ENCODE measurements around the gene AMD1. TPM values are rescaled to one million over a fixed set of nuclear protein-coding genes. Genes with fewer than 3 reads are reported as not detected.

Gene AMD1
- total and polyA plus RNA-seq, 9 of the 15 experiments (the other 6 are each of a cell fraction or from before 2014, with no cell fraction given) = 60.0 to 151 (median 85.6) TPM

DNA sequence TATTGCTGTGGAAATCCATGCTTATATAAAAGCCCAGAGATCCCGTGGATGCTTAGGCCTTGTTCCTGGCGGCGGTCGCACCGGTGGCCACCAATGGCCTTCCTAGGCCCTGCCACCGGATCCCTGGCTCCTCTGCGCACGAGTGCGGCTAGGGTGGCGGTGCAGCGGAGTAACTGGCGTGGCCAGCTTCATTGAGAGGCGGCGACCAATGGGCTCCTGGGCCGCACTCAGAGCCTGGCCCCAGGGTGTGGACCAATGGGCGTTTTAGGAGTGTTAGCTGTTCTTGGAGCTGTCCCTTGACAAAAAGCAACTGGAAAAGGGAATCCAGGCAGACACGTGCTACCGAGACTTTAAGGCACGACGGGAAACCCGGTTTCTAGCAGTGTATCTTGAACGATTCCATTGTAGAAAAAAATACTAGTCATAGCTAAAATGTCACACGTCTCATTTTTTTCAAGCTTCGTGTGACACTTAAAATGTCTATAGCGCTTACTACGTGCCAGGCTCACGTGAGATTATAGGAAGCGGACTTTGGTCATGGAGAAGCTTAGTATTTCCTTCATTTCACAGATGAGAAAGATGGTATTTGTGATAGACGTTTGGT lies 1.7 kb downstream of the AMD1 start (continued):
- TF ChIP-seq HCFC1 (IDR thresholded peaks at IDR 0.05; ENCODE audit: low read depth, low read length) (peak; percentile 43; the same call in 1 of the 2 replicates), MLLT1 (IDR thresholded peaks at IDR 0.05) (0 out of 4 replicates have a peak, but pooled peaks of 1 of the 2 experiments have one; percentile 21), KLF16 (IDR thresholded peaks at IDR 0.05) (no peak), GABPB2 (CRISPR knock-in tag; conservative IDR thresholded peaks at IDR 0.05) (no peak), ATF1 (CRISPR knock-in tag; IDR thresholded peaks at IDR 0.05) (no peak), ATF1 (tag; IDR thresholded peaks at IDR 0.05) (peak; percentile 38; the same call in 1 of the 2 replicates), CREM (IDR thresholded peaks at IDR 0.05; ENCODE audit: low read depth) (0 out of 2 replicates have a peak, but pooled peaks have one; percentile 7), RB1 (IDR thresholded peaks at IDR 0.05; ENCODE audit: low read depth) (peak; percentile 11; the same call in 1 of the 2 replicates), CTBP1 (IDR thresholded peaks at IDR 0.05; ENCODE audit: borderline replicate concordance) (0 out of 2 replicates have a peak, but pooled peaks have one; percentile 31), ZFX (CRISPR knock-in tag; IDR thresholded peaks at IDR 0.05) (peak; percentile 65), GTF2F1 (IDR thresholded peaks at IDR 0.05; ENCODE audit: low read depth, low read length) (peak; percentile 74; the same call in 1 of the 2 replicates), ZBED1 (IDR thresholded peaks at IDR 0.05) (0 out of 2 replicates have a peak, but pooled peaks have one; percentile 20), SRF (CRISPR knock-in tag; IDR thresholded peaks at IDR 0.05) (peak in 1 of 2 experiments; percentile 74; a peak in 1 of 4 replicates), TSHZ1 (CRISPR knock-in tag; IDR thresholded peaks at IDR 0.05) (no peak), TEAD4 (IDR thresholded peaks at IDR 0.05; ENCODE audit: low read length) (0 out of 2 replicates have a peak, but pooled peaks have one; percentile 5), TEAD4 (CRISPR knock-in tag; IDR thresholded peaks at IDR 0.05; ENCODE audit: borderline replicate concordance) (no peak)
- TF ChIP-seq, protein P1, sequence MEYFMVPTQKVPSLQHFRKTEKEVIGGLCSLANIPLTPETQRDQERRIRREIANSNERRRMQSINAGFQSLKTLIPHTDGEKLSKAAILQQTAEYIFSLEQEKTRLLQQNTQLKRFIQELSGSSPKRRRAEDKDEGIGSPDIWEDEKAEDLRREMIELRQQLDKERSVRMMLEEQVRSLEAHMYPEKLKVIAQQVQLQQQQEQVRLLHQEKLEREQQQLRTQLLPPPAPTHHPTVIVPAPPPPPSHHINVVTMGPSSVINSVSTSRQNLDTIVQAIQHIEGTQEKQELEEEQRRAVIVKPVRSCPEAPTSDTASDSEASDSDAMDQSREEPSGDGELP (CRISPR knock-in tag; IDR thresholded peaks at IDR 0.05; ENCODE audit: borderline replicate concordance) = peak; percentile 71
